Panc1 (cell line): ENCODE measurements around the gene GOLPH3.

Experiments used
- CTCF ChIP-seq: fragments of 450-650 bp; IDR thresholded peaks from 2 replicates; pipeline ENCODE4 v1.5.1; 2017; ENCODE audit warnings: mild to moderate bottlenecking
- POLR2AphosphoS5 ChIP-seq: IDR thresholded peaks from 2 replicates; pipeline ENCODE4 v1.6.1; 2012; ENCODE audit warnings: mild to moderate bottlenecking, low read depth, low read length, moderate library complexity
- REST ChIP-seq, 2 experiments: IDR thresholded peaks; 2 replicates each; pipeline ENCODE4 v1.6.1; 2011 to 2012; ENCODE audit warnings: low read depth in 2 of 2, control low read depth in 1 of 2, low read length in 1 of 2, mild to moderate bottlenecking in 1 of 2, moderate library complexity in 1 of 2; ENCODE audit not compliant: insufficient read depth in 1 of 2
- SIN3A ChIP-seq: IDR thresholded peaks from 2 replicates; pipeline ENCODE4 v1.6.1; 2012; ENCODE audit warnings: low read depth, mild to moderate bottlenecking, low read length, moderate library complexity, borderline replicate concordance; ENCODE audit not compliant: insufficient read depth

GRCh38 chr5:32123889-32124676, 50.0 kb downstream of the GOLPH3 start:
- TF ChIP-seq CTCF: no peak
- no peak for TF ChIP-seq REST (IDR thresholded peaks at IDR 0.05; ENCODE audit: insufficient read depth in 1 of 2, low read depth in 2 of 2, low read length in 1 of 2)
- no peak for TF ChIP-seq POLR2AphosphoS5
- TF ChIP-seq SIN3A: no peak
